Astrocyte (in vitro differentiated cells and primary cell): ENCODE data around the gene LCOR. TPM values are rescaled to one million over a fixed set of nuclear protein-coding genes. Genes with fewer than 3 reads are reported as not detected.

Source experiments
- DNase-seq: peaks from one replicate; pipeline ENCODE4 v3.0.0-alpha.2; 2010; ENCODE audit warnings: low read depth
- FAIRE-seq: peaks from 2 replicates; lab custom pipeline; 2011; peaks lifted over from hg19 to GRCh38; lab: Jason Lieb, UNC
- H2AFZ ChIP-seq: 2 replicates; pipeline ENCODE4 v1.6.0; 2012; ENCODE audit warnings: low read depth, low read length, inconsistent platforms
- H3K27ac ChIP-seq: 2 replicates; pipeline ENCODE4 v1.5.1; 2011; ENCODE audit warnings: low read depth, low read length, inconsistent platforms
- H3K27me3 ChIP-seq: 2 replicates; pipeline ENCODE4 v1.6.0; 2011; ENCODE audit warnings: low read length, inconsistent platforms; ENCODE audit not compliant: insufficient read depth
- H3K36me3 ChIP-seq: 2 replicates; pipeline ENCODE4 v1.5.1; 2011; ENCODE audit warnings: low read length, inconsistent platforms; ENCODE audit not compliant: insufficient read depth
- H3K4me1 ChIP-seq: 2 replicates; pipeline ENCODE4 v1.5.1; 2011; ENCODE audit warnings: low read length, inconsistent platforms; ENCODE audit not compliant: insufficient read depth
- H3K4me2 ChIP-seq: 2 replicates; pipeline ENCODE4 v1.6.0; 2012; ENCODE audit warnings: low read length, inconsistent platforms
- H3K4me3 ChIP-seq: 2 replicates; pipeline ENCODE4 v1.5.1; 2011; ENCODE audit warnings: low read depth, mild to moderate bottlenecking, low read length, inconsistent platforms; ENCODE audit not compliant: insufficient read depth
- H3K79me2 ChIP-seq: 2 replicates; pipeline ENCODE4 v1.6.0; 2012; ENCODE audit warnings: mild to moderate bottlenecking, low read length, inconsistent platforms; ENCODE audit not compliant: insufficient read depth
- H3K9ac ChIP-seq: 2 replicates; pipeline ENCODE4 v1.6.0; 2012; ENCODE audit warnings: mild to moderate bottlenecking, low read length, inconsistent platforms
- H3K9me3 ChIP-seq: 2 replicates; pipeline ENCODE4 v1.5.1; 2012; ENCODE audit warnings: low read depth, mild to moderate bottlenecking, low read length, inconsistent platforms; ENCODE audit not compliant: insufficient read depth
- H4K20me1 ChIP-seq: 2 replicates; pipeline ENCODE4 v1.6.0; 2012; ENCODE audit warnings: low read length, inconsistent platforms; ENCODE audit not compliant: insufficient read depth
- H3K27ac Mint-ChIP-seq: one replicate; pipeline ENCODE4 v1.8.0; 2021; ENCODE audit warnings: mild to moderate bottlenecking, mixed read lengths; ENCODE audit not compliant: unreplicated experiment
- H3K27me3 Mint-ChIP-seq: one replicate; pipeline ENCODE4 v1.8.0; 2021; ENCODE audit warnings: low read depth, mixed read lengths; ENCODE audit not compliant: unreplicated experiment
- H3K36me3 Mint-ChIP-seq: one replicate; pipeline ENCODE4 v1.8.0; 2021; ENCODE audit warnings: low read depth, mixed read lengths; ENCODE audit not compliant: unreplicated experiment
- H3K4me1 Mint-ChIP-seq: one replicate; pipeline ENCODE4 v1.8.0; 2021; ENCODE audit warnings: low read depth, mixed read lengths; ENCODE audit not compliant: unreplicated experiment
- H3K4me3 Mint-ChIP-seq: one replicate; pipeline ENCODE4 v1.8.0; 2021; ENCODE audit warnings: mild to moderate bottlenecking, moderate library complexity, mixed read lengths; ENCODE audit not compliant: unreplicated experiment
- H3K9me3 Mint-ChIP-seq: one replicate; pipeline ENCODE4 v1.8.0; 2021; ENCODE audit warnings: mild to moderate bottlenecking, mixed read lengths; ENCODE audit not compliant: unreplicated experiment
- CTCF ChIP-seq: IDR thresholded peaks from 2 replicates; pipeline ENCODE4 v1.5.1; 2011; ENCODE audit warnings: low read depth, mild to moderate bottlenecking, inconsistent platforms, low read length, moderate library complexity; ENCODE audit not compliant: insufficient read depth
- EZH2 ChIP-seq: IDR thresholded peaks from 2 replicates; pipeline ENCODE4 v1.6.1; 2012; ENCODE audit warnings: mild to moderate bottlenecking, low read length, inconsistent platforms; ENCODE audit not compliant: insufficient read depth
- total RNA-seq: library from RNA; stranded (reverse); gene quantifications from 2 replicates; pipeline ENCODE4 v1.2.1, GENCODE V29; 2021

Gene LCOR
- total RNA-seq, 1 donor from 2014 or later = 72.0 TPM

- H3K27me3 Mint-ChIP-seq = peaks cover 3% of the 10 kb centered on the region
- H3K4me2 ChIP-seq = no peak overlapping the region
- TF ChIP-seq CTCF = no peak
- TF ChIP-seq EZH2 = no peak
- no peak overlapping the region for H2AFZ ChIP-seq
- H4K20me1 ChIP-seq = no peaks in the 10 kb centered on the region
- no peaks in the 10 kb centered on the region for H3K79me2 ChIP-seq
- no peaks in the 10 kb centered on the region for H3K9me3 ChIP-seq
- peaks cover 16% of the 10 kb centered on the region for H3K4me1 Mint-ChIP-seq
- no peaks in the 10 kb centered on the region for H3K36me3 ChIP-seq
- no peak overlapping the region for H3K4me3 Mint-ChIP-seq
- H3K4me1 ChIP-seq = peaks cover 22% of the 10 kb centered on the region
- no peaks in the 10 kb centered on the region for H3K9me3 Mint-ChIP-seq
- DNase-seq (no peak), FAIRE-seq (no peak)
- no peak overlapping the region for H3K27ac Mint-ChIP-seq
- no peak overlapping the region for H3K27ac ChIP-seq
- no peak overlapping the region for H3K4me3 ChIP-seq
- no peaks in the 10 kb centered on the region for H3K27me3 ChIP-seq
- H3K36me3 Mint-ChIP-seq = no peaks in the 10 kb centered on the region
- no peak overlapping the region for H3K9ac ChIP-seq
Measured at GRCh38 chr10:97019213-97019844, 187.2 kb downstream of the LCOR start.

- H3K36me3 Mint-ChIP-seq = no peaks in the 10 kb centered on the region
- Histone ChIP-seq H2AFZ (peak overlapping the region; percentile 14), H3K27ac (no peak overlapping the region), H3K27me3 (no peaks in the 10 kb centered on the region), H3K9ac (no peak overlapping the region), H3K4me3 (no peak overlapping the region), H3K4me2 (no peak overlapping the region), H4K20me1 (no peaks in the 10 kb centered on the region), H3K4me1 (peaks cover 25% of the 10 kb centered on the region), H3K9me3 (no peaks in the 10 kb centered on the region), H3K36me3 (no peaks in the 10 kb centered on the region), H3K79me2 (no peaks in the 10 kb centered on the region)
- no peak overlapping the region for H3K4me3 Mint-ChIP-seq
- H3K27me3 Mint-ChIP-seq = no peaks in the 10 kb centered on the region
- TF ChIP-seq CTCF (no peak), EZH2 (no peak)
- H3K9me3 Mint-ChIP-seq = no peaks in the 10 kb centered on the region
- DNase-seq (no peak), FAIRE-seq (no peak)
- H3K4me1 Mint-ChIP-seq = peaks cover 17% of the 10 kb centered on the region
- H3K27ac Mint-ChIP-seq = no peak overlapping the region
Measured at GRCh38 chr10:97020452-97021400, 188.6 kb downstream of the LCOR start.
